Measurements from ENCODE around the gene GMDS.

The GMDS gene

DNA sequence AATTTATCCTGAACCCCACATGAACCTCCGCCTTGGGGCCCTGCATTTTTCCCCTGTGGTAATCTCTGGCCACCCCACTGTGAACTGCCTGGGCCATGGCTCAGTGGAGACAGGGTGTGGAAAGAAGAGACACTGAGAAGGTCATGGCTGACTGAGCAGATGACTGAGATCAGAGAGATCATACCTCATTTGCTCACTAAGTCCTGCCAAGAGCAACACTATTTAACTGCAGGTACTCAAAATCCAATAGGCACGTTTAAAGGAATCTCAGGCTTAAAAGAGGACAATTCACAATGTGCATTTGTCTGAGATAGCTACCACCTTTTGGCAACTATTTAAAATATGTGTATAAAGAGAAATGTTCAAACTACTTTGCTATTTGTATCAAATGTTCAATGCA lies 305.0 kb downstream of the GMDS start:
- no peak for DNase-seq (ENCODE audit: low read depth)

DNA sequence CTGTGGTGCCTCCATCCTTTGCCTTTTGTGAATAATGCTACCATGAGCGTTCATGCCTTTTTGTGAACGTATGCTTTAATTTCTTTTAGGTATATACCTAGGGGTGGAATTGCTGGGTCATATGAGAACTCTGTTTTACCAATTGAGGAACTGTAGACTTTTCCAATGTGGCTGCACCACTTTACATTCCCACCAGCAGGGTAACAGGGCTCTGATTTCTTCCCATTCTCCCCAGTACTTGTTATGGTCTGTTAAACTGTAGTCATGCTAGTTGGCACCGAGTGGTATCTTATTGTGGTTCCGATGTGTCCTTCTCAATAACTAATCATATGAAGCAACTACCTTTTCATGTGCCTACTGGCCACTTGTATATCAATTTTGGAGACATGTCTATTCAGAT lies 312.1 kb downstream of the GMDS start:
- no peak for DNase-seq (ENCODE audit: low read depth)

- DNase-seq (ENCODE audit: low read depth), result no peak
Observed at GRCh38 chr6:1931817-1932216, 313.6 kb downstream of the GMDS start.

- no peak for DNase-seq (ENCODE audit: low read depth)
Observed at GRCh38 chr6:1930356-1930755, 315.0 kb downstream of the GMDS start.

DNA sequence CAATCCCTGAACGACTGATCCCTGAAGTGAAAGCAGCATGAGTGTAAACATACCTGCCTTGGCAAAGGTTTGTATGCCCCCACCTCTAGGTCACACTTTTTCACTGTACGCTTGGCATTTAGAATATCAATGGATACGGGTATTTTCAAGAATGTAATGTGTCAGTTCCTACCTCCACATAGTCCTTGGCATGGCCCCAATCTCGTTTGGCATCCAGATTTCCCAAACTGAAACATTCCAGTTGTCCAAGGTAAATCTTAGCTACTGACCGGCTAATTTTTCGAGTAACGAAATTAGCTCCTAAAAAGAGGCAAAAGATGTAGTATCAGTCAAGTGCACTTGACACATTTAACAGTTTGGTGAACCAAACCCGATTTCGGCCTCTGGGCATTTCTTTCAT lies 315.5 kb downstream of the GMDS start:
- no peak for DNase-seq (ENCODE audit: low read depth)

- DNase-seq (ENCODE audit: low read depth), result no peak
Observed at GRCh38 chr6:1925743-1926430, 319.5 kb downstream of the GMDS start.

GRCh38 chr6:1923449-1923848 lies 322.0 kb downstream of the GMDS start:
- DNase-seq (ENCODE audit: low read depth), result no peak

GRCh38 chr6:1917626-1918371 lies 327.6 kb downstream of the GMDS start:
- peak; percentile 41 for DNase-seq (ENCODE audit: low read depth)

DNA sequence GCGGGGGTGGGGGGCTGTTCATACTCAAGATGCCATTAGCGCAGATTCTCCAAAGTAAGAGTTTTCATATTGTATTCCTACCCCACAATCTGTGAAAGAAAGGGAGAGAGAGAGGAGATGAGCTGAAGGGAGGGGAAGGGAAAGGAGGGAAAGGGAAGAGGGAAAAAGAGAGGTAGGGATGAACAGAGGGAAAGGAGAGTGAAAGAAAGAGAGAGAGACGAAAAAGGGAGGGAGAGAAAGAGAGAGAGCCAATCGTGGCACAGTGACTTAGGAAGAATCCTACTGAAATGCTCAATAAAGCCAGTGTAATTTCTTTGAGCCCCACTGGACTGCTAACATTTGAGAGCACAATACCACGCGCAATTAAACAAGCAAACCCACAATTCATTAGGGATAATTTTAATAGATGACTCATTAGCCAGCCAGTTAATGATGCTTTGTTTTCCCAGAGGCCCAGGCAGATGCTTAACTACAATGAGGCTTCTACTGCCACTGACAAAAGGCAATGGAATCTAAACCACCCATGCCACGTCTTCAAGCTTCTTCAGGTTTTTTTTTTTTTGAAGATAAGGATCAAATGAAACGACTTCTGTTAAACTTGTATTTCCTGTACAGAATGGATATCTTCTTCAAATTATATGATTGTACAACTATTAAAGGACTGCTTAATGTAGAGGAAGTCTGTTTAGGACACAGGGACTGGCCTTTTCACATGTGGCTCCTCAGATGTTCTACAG lies 328.9 kb downstream of the GMDS start:
- DNase-seq (ENCODE audit: low read depth), result no peak

DNA sequence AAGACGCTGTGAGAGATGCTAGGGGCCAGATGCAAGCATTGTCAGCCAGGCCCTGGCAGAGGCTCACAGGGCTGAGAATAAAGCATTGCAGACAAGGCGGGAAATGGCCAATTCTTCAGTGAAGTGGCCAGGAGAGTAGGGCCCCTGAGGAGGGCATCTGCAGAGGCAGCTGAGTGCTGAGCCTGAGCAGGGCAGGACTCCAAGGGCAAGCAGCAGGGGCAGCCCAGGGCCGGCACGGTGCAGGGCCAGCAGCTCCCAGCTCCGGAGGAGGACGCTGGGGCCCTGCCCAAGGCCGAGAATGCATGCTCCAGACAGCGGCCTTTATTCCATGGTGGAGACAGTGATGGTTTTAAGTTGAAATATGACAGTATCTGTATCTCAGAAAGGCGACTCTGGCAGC lies 330.2 kb downstream of the GMDS start:
- DNase-seq (ENCODE audit: low read depth), result no peak

DNA sequence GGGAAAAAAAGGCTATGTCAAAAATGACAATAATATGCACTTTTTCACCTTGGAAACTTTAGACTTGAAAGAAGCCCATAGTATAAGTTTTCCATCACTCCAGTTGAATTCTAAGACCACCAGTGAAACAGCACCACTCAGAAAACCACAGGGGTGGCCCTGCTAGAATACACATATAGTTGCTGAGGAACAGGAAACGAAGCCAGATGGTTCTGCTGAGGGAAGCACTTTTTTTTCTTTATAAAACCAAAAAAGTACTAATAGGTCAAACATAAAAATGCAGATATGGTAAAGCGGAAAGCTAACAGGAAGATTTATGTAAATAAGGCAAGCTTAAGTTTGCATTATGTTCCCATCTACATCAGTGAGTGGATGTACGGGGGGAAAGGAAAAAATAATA lies 331.8 kb downstream of the GMDS start:
- no peak for DNase-seq (ENCODE audit: low read depth)

GRCh38 chr6:1912731-1913130 lies 332.7 kb downstream of the GMDS start:
- DNase-seq (ENCODE audit: low read depth), result no peak

- DNase-seq (ENCODE audit: low read depth), result no peak
Observed at GRCh38 chr6:1911474-1911873, 333.9 kb downstream of the GMDS start.

- DNase-seq (ENCODE audit: low read depth), result no peak
Observed at GRCh38 chr6:1910621-1911407, 334.6 kb downstream of the GMDS start.

DNA sequence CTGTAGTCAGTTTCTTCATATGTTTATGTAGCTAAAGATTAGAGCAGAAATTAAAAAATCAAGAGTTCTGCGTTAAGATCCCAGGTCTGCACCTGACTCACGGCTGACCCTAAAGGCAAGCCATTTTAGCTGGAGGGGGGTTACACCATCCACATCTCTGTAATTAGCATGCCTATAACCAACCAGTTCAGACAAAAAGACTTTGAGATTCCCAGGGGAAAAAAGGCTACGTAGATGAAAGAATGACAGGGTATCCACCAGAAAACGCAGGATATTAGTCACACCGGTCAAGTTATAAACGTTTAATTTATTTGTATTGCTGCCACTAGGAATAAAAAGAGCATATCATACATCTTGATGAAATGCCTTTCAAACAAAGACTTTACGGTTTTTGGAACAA lies 336.6 kb downstream of the GMDS start:
- no peak for DNase-seq (ENCODE audit: low read depth)

- no peak for DNase-seq (ENCODE audit: low read depth)
Observed at GRCh38 chr6:1906609-1907008, 338.8 kb downstream of the GMDS start.

DNA sequence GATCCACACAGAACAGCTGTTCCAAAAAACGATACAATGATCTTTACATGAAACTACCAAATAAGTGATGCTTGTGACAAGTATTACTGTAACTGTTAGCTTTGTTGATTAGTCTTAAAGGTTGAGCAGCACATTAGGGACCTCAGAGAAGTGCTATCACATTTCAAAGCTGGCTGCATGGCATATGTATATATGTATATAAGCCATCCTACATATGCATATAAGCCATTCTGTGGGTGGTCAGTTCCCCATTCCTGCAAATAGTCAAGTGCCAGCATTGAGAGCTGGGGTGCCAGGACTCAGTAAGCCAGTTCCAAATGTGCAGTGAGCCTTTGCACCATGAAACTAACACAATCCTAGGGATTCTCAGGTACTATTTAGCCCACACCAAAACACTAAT lies 339.4 kb downstream of the GMDS start:
- DNase-seq (ENCODE audit: low read depth), result no peak

DNA sequence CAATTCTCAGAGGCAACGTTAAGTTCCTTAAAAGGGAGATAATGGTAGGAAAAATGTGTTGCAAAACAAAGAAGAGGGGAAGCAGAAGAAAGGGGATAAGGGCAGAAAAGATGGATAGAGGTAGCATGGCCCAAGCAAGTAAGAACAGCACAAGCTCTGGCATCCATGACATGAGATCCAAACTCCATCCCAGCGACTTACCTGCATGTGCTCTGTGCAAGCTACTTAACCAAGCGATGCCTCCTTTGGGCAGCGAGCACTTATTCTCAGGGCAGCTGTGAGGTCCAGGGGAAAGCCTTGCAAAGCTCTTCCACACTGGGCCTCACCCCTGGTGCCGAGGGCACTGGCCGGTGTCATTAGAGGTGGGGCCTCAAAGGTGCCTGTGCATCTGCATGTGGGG lies 340.5 kb downstream of the GMDS start:
- DNase-seq (ENCODE audit: low read depth), result no peak

- DNase-seq (ENCODE audit: low read depth), result no peak
Observed at GRCh38 chr6:1904466-1904799, 341.0 kb downstream of the GMDS start.

- no peak for DNase-seq (ENCODE audit: low read depth)
Observed at GRCh38 chr6:1903780-1904465, 341.5 kb downstream of the GMDS start.

DNA sequence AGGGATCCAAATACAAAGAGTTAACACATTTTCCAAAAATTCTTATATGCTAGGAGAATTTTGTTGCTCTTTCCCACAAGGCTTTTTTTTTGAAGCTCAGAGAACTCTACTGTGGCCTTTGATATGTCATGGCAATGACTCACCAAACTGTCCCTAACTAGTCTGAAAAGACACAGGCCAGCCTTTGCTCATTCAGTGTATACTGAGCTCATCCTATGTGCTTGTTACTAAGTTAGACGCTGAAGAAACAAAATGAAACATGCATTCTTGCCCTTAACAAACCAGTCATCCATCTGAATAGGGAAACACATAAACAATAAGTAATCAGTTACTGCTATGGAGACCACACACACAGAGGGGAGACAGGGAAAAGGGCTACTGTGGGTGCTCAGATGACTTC lies 343.8 kb downstream of the GMDS start:
- DNase-seq (ENCODE audit: low read depth), result no peak

GRCh38 chr6:1896897-1897296 lies 348.5 kb downstream of the GMDS start:
- no peak for DNase-seq (ENCODE audit: low read depth)

Data from activated T-cell treated with anti-CD3 and anti-CD28 coated beads for 24 hours (primary cell).